SK-N-SH treated with all-trans-retinoic acid at 6 μM for 48 hours (cell line): ENCODE data around the gene NNAT.

Experiments
- ATAC-seq: fragments of 200-7000 bp; cut with Tn5 transposase; 3 replicates; pipeline ENCODE4 v1.9.1; 2020; ENCODE audit warnings: mild to moderate bottlenecking, moderate library complexity
- ARNTL ChIP-seq: fragments of 450-650 bp; formaldehyde crosslinking; IDR thresholded peaks from 2 replicates; pipeline ENCODE4 v1.5.0; 2020; ENCODE audit warnings: low read depth, mild to moderate bottlenecking, moderate library complexity, borderline replicate concordance
- BACH2 ChIP-seq: fragments of 250-450 bp; sonication (Bioruptor Pico); IDR thresholded peaks from 2 replicates; pipeline ENCODE4 v1.9.0; 2021; ENCODE audit warnings: mild to moderate bottlenecking, borderline replicate concordance
- CREB5 ChIP-seq: fragments of 250-450 bp; sonication (Bioruptor Pico); IDR thresholded peaks from 2 replicates; pipeline ENCODE4 v1.5.1; 2020; ENCODE audit warnings: low read depth, mild to moderate bottlenecking, moderate library complexity
- CSDC2 ChIP-seq: fragments of 250-450 bp; sonication (Bioruptor Pico); IDR thresholded peaks from 2 replicates; pipeline ENCODE4 v1.5.0; 2020; ENCODE audit warnings: mild to moderate bottlenecking, moderate library complexity
- GLIS3 ChIP-seq: fragments of 250-450 bp; sonication (Bioruptor Pico); IDR thresholded peaks from 2 replicates; pipeline ENCODE4 v1.5.0; 2020; ENCODE audit warnings: mild to moderate bottlenecking, moderate library complexity
- ISL1 ChIP-seq: fragments of 250-450 bp; sonication (Bioruptor Pico); IDR thresholded peaks from 2 replicates; pipeline ENCODE4 v2.1.2; 2022; ENCODE audit warnings: mild to moderate bottlenecking, moderate library complexity
- PATZ1 ChIP-seq: fragments of 250-450 bp; sonication (Bioruptor Pico); IDR thresholded peaks from 2 replicates; pipeline ENCODE4 v1.8.0; 2020; ENCODE audit warnings: mild to moderate bottlenecking, moderate library complexity, borderline replicate concordance
- RARB ChIP-seq: fragments of 250-450 bp; sonication (Bioruptor Pico); IDR thresholded peaks from 2 replicates; pipeline ENCODE4 v1.8.0; 2021; ENCODE audit warnings: mild to moderate bottlenecking, moderate library complexity
- SNAI2 ChIP-seq: fragments of 250-450 bp; sonication (Bioruptor Pico); IDR thresholded peaks from 2 replicates; pipeline ENCODE4 v1.5.0; 2020; ENCODE audit warnings: mild to moderate bottlenecking, moderate library complexity
- TCF4 ChIP-seq: fragments of 250-450 bp; sonication (Bioruptor Pico); IDR thresholded peaks from 2 replicates; pipeline ENCODE4 v1.8.0; 2021; ENCODE audit warnings: mild to moderate bottlenecking, moderate library complexity, borderline replicate concordance
- TOX ChIP-seq: fragments of 250-450 bp; sonication (Bioruptor Pico); IDR thresholded peaks from 2 replicates; pipeline ENCODE4 v1.8.0; 2021; ENCODE audit warnings: mild to moderate bottlenecking, moderate library complexity, borderline replicate concordance
- TSHZ2 ChIP-seq: fragments of 250-450 bp; sonication (Bioruptor Pico); IDR thresholded peaks from 2 replicates; pipeline ENCODE4 v1.5.0; 2020; ENCODE audit warnings: mild to moderate bottlenecking, moderate library complexity
- ZFP3 ChIP-seq: fragments of 250-450 bp; sonication (Bioruptor Pico); IDR thresholded peaks from 2 replicates; pipeline ENCODE4 v1.5.0; 2020; ENCODE audit warnings: mild to moderate bottlenecking, moderate library complexity
- ZFP30 ChIP-seq: fragments of 450-650 bp; formaldehyde crosslinking; IDR thresholded peaks from 2 replicates; pipeline ENCODE4 v1.5.0; 2022; ENCODE audit warnings: mild to moderate bottlenecking, moderate library complexity
- ZNF565 ChIP-seq: fragments of 450-650 bp; formaldehyde crosslinking; conservative IDR thresholded peaks from 2 replicates; pipeline ENCODE4 v1.5.0; 2020; ENCODE audit warnings: low read depth, mild to moderate bottlenecking, moderate library complexity
- ZNF70 ChIP-seq: fragments of 450-650 bp; formaldehyde crosslinking; IDR thresholded peaks from 2 replicates; pipeline ENCODE4 v1.5.0; 2020; ENCODE audit warnings: mild to moderate bottlenecking, moderate library complexity
- ZNF8 ChIP-seq: fragments of 450-650 bp; formaldehyde crosslinking; IDR thresholded peaks from 2 replicates; pipeline ENCODE4 v1.5.0; 2020; ENCODE audit warnings: mild to moderate bottlenecking, moderate library complexity

The NNAT gene

GRCh38 chr20:37519508-37520418 lies 1.3 kb upstream of the NNAT start:
- TF ChIP-seq CREB5 (CRISPR knock-in tag) (no peak), GLIS3 (no peak), SNAI2 (no peak), BACH2 (CRISPR knock-in tag) (no peak)
- TF ChIP-seq, all 23 proteins: peak for 0
- ATAC-seq, result peak; percentile 57

GRCh38 chr20:37520419-37520955 lies 563 bp upstream of the NNAT start:
- ATAC-seq, result no peak
- TF ChIP-seq ZNF8 (CRISPR knock-in tag) (no peak), ZNF70 (no peak), ZFP30 (CRISPR knock-in tag) (no peak), ZFP3 (CRISPR knock-in tag) (no peak), ZNF565 (CRISPR knock-in tag) (no peak), ARNTL (CRISPR knock-in tag) (no peak)

- TF ChIP-seq ISL1 (CRISPR knock-in tag), result no peak
- peak; percentile 28; the same call in 1 of the 3 replicates for ATAC-seq
These were observed 1.4 kb downstream of the NNAT start for GRCh38 chr20:37522260-37523011.

- ATAC-seq, result no peak
These were observed 2.0 kb downstream of the NNAT start for GRCh38 chr20:37523012-37523391.

More at GRCh38 chr20:37523012-37523391, 2.0 kb downstream of the NNAT start:
- TF ChIP-seq RARB, result no peak
- TF ChIP-seq TOX, result no peak
- TF ChIP-seq TSHZ2 (CRISPR knock-in tag), result no peak
- no peak for TF ChIP-seq PATZ1 (CRISPR knock-in tag)
- no peak for TF ChIP-seq ZNF565 (CRISPR knock-in tag)
- no peak for TF ChIP-seq CSDC2
- no peak for TF ChIP-seq GLIS3
- TF ChIP-seq CREB5 (CRISPR knock-in tag), result no peak
- no peak for TF ChIP-seq TCF4 (CRISPR knock-in tag)
